OCI-LY7 (cell line): ENCODE results near the gene SPAG16.
"Not testable (repeated sequence)": the region's sequence is repeated elsewhere in the genome, so short reads cannot be mapped to it uniquely, and the experiment has no call there.

Source experiments
- CTCF ChIP-seq: fragments of 200-600 bp; sonication (generic); conservative IDR thresholded peaks from 2 replicates; pipeline ENCODE4 v1.5.1; 2014; ENCODE audit warnings: mild to moderate bottlenecking, antibody characterized with exemption, low read length, moderate library complexity, mixed read lengths
- EZH2phosphoT487 ChIP-seq: fragments of 200-600 bp; sonication (generic); IDR thresholded peaks from 2 replicates; pipeline ENCODE4 v1.6.1; 2018; ENCODE audit warnings: low read depth, borderline replicate concordance, mild to moderate bottlenecking, mixed run types, antibody characterized with exemption, low read length, moderate library complexity, mixed read lengths

GRCh38 chr2:213718411-213718810, 434.1 kb downstream of the SPAG16 start:
- TF ChIP-seq CTCF, EZH2phosphoT487: not testable (repeated sequence)
